Keratinocyte (primary cell): ENCODE results near the gene SDCCAG8. TPM values are rescaled to one million over a fixed set of nuclear protein-coding genes. Genes with fewer than 3 reads are reported as not detected.

Experiments used
- DNase-seq: peaks from one replicate; pipeline ENCODE4 v3.0.0-alpha.2; 2011; ENCODE audit warnings: low read depth, missing footprints, low spot score
- FAIRE-seq: peaks from 2 replicates; lab custom pipeline; 2011; peaks lifted over from hg19 to GRCh38; lab: Jason Lieb, UNC
- H2AFZ ChIP-seq: 2 replicates; pipeline ENCODE4 v1.6.0; 2012; ENCODE audit warnings: low read length, control low read depth, inconsistent platforms; ENCODE audit not compliant: control insufficient read depth
- H3K27ac ChIP-seq: 2 replicates; pipeline ENCODE4 v1.5.1; 2011; ENCODE audit warnings: low read length; ENCODE audit not compliant: control insufficient read depth, insufficient read depth
- H3K27me3 ChIP-seq: 3 replicates; pipeline ENCODE4 v1.6.0; 2011; ENCODE audit warnings: low read length; ENCODE audit not compliant: control insufficient read depth, insufficient read depth; ENCODE audit errors: extremely low read depth
- H3K36me3 ChIP-seq, 2 experiments: 2 replicates in 1 of 2; 3 replicates in 1 of 2; pipeline ENCODE4 v1.5.1; 2011; ENCODE audit warnings: low read length in 2 of 2, mild to moderate bottlenecking in 1 of 2; ENCODE audit not compliant: control insufficient read depth in 2 of 2, insufficient read depth in 2 of 2; ENCODE audit errors: extremely low read depth in 1 of 2
- H3K4me1 ChIP-seq: 3 replicates; pipeline ENCODE4 v1.5.1; 2011; ENCODE audit warnings: low read length; ENCODE audit not compliant: control insufficient read depth, insufficient read depth; ENCODE audit errors: extremely low read depth
- H3K4me2 ChIP-seq: 3 replicates; pipeline ENCODE4 v1.6.0; 2011; ENCODE audit warnings: low read depth, low read length; ENCODE audit not compliant: control insufficient read depth, insufficient read depth; ENCODE audit errors: extremely low read depth
- H3K4me3 ChIP-seq, 3 experiments: fragments of 200-600 bp in 1 of 3; sonication (generic) in 1 of 3; 2 replicates in 2 of 3; 3 replicates in 1 of 3; pipeline ENCODE4 v1.5.1; 2011 to 2016; ENCODE audit warnings: low read length in 3 of 3, mild to moderate bottlenecking in 3 of 3, control low read depth in 2 of 3, inconsistent platforms in 1 of 3, low read depth in 1 of 3, mixed read lengths in 1 of 3, mixed run types in 1 of 3, moderate library complexity in 1 of 3; ENCODE audit not compliant: control insufficient read depth in 2 of 3, insufficient read depth in 2 of 3; ENCODE audit errors: extremely low read depth in 1 of 3
- H3K79me2 ChIP-seq: 2 replicates; pipeline ENCODE4 v1.6.0; 2012; ENCODE audit warnings: low read length; ENCODE audit not compliant: control insufficient read depth, insufficient read depth
- H3K9ac ChIP-seq: 3 replicates; pipeline ENCODE4 v1.6.0; 2011; ENCODE audit warnings: low read length; ENCODE audit not compliant: control insufficient read depth, insufficient read depth; ENCODE audit errors: extremely low read depth
- H3K9me1 ChIP-seq: 3 replicates; pipeline ENCODE4 v1.6.0; 2011; ENCODE audit warnings: low read length; ENCODE audit not compliant: control insufficient read depth, insufficient read depth; ENCODE audit errors: extremely low read depth
- H3K9me3 ChIP-seq: 2 replicates; pipeline ENCODE4 v1.5.1; 2012; ENCODE audit warnings: low read depth, low read length; ENCODE audit not compliant: control insufficient read depth
- H4K20me1 ChIP-seq: 3 replicates; pipeline ENCODE4 v1.6.0; 2011; ENCODE audit warnings: low read length; ENCODE audit not compliant: control insufficient read depth, insufficient read depth; ENCODE audit errors: extremely low read depth
- CTCF ChIP-seq, 3 experiments: IDR thresholded peaks in 1 of 3; conservative IDR thresholded peaks in 1 of 3; optimal IDR thresholded peaks in 1 of 3; 2 replicates in 2 of 3; 3 replicates in 1 of 3; pipeline versions ENCODE3 to v1.5.1; 2011; ENCODE audit warnings: low read length in 3 of 3, mild to moderate bottlenecking in 3 of 3, moderate library complexity in 2 of 3, control low read depth in 1 of 3, inconsistent platforms in 1 of 3; ENCODE audit not compliant: insufficient read depth in 2 of 3; ENCODE audit errors: extremely low read depth in 1 of 3
- EZH2 ChIP-seq: IDR thresholded peaks from one replicate; pipeline ENCODE4 v1.6.1; 2012; ENCODE audit warnings: inconsistent platforms, mild to moderate bottlenecking, low read length, moderate library complexity
- dilution Hi-C: fragments of 300-500 bp; cut with MboI; formaldehyde crosslinking; loops from one replicate; pipeline ENCODE4 v1.7.0; 2020; ENCODE audit warnings: low sequenced_read_pairs; ENCODE audit not compliant: extremely low pct_ligation_motif_present
- polyA plus RNA-seq, 5 experiments: library from polyadenylated mRNA; depleted of rRNA in 3 of 5; stranded (reverse) in 3 of 5; stranded (forward) in 1 of 5; unstranded in 1 of 5; fragments of >200 nt; gene quantifications; 1 replicate in 1 of 5; 2 replicates in 3 of 5; 3 replicates in 1 of 5; pipeline versions ENCODE4 v1.2.1 to v1.2.3, GENCODE V29; 2011 to 2012; ENCODE audit warnings: missing spikeins in 2 of 5, low read depth in 1 of 5, low replicate concordance in 1 of 5

Gene SDCCAG8
- polyA plus RNA-seq, 1 donor (not counting 4 experiments of a cell fraction or from before 2014, with no cell fraction given): 61.6 TPM

- H3K27me3 ChIP-seq: no peaks in the 10 kb centered on the region
- peak; percentile 67 for DNase-seq
- dilution Hi-C loops: no loop called here
These were observed 57.3 kb downstream of the SDCCAG8 start for GRCh38 chr1:243312952-243313634.

GRCh38 chr1:243313635-243314536, 58.0 kb downstream of the SDCCAG8 start:
- peaks cover 5 to 11% of the 10 kb centered on the region in 2 experiments for H3K36me3 ChIP-seq
- H2AFZ ChIP-seq: peak overlapping the region; percentile 10
- peaks cover 15% of the 10 kb centered on the region for H3K4me1 ChIP-seq
- H3K9ac ChIP-seq: peak overlapping the region; percentile 26
- H3K27me3 ChIP-seq: no peaks in the 10 kb centered on the region
- H3K4me3 ChIP-seq: no peak overlapping the region
- no peak overlapping the region for H3K4me2 ChIP-seq
- no peaks in the 10 kb centered on the region for H3K9me1 ChIP-seq
- no peak for FAIRE-seq
- no peaks in the 10 kb centered on the region for H3K79me2 ChIP-seq
- no peaks in the 10 kb centered on the region for H4K20me1 ChIP-seq
- H3K27ac ChIP-seq: peak overlapping the region; percentile 81
- no peak for TF ChIP-seq EZH2
- no peak for TF ChIP-seq CTCF (optimal IDR thresholded peaks at IDR 0.05 in 1 of 3, IDR thresholded peaks at IDR 0.05 in 1 of 3, conservative IDR thresholded peaks at IDR 0.05 in 1 of 3; ENCODE audit: extremely low read depth in 1 of 3, insufficient read depth in 2 of 3, low read length in 3 of 3)
- dilution Hi-C loops: no loop called here
- H3K9me3 ChIP-seq: no peaks in the 10 kb centered on the region
- DNase-seq: no peak

More at GRCh38 chr1:243312952-243313634, 57.3 kb downstream of the SDCCAG8 start:
- no peaks in the 10 kb centered on the region for H3K9me3 ChIP-seq
- no peaks in the 10 kb centered on the region for H3K9me1 ChIP-seq
- peak overlapping the region; percentile 61 for H3K4me2 ChIP-seq
- H3K9ac ChIP-seq: peak overlapping the region; percentile 54
- peak overlapping the region in 1 of 3 experiments; percentile 6 for H3K4me3 ChIP-seq
- H2AFZ ChIP-seq: peak overlapping the region; percentile 10
- H3K36me3 ChIP-seq: peaks cover 3 to 5% of the 10 kb centered on the region in 2 experiments
- peak overlapping the region; percentile 81 for H3K27ac ChIP-seq
- no peak for TF ChIP-seq CTCF (optimal IDR thresholded peaks at IDR 0.05 in 1 of 3, IDR thresholded peaks at IDR 0.05 in 1 of 3, conservative IDR thresholded peaks at IDR 0.05 in 1 of 3; ENCODE audit: extremely low read depth in 1 of 3, insufficient read depth in 2 of 3, low read length in 3 of 3)
- no peak for TF ChIP-seq EZH2
- no peaks in the 10 kb centered on the region for H3K79me2 ChIP-seq
- H4K20me1 ChIP-seq: no peaks in the 10 kb centered on the region
- H3K4me1 ChIP-seq: peaks cover 15% of the 10 kb centered on the region
- peak; percentile 36 for FAIRE-seq
